K562 (cell line): ENCODE data around the gene ZNF490. TPM values are rescaled to one million over a fixed set of nuclear protein-coding genes. Genes with fewer than 3 reads are reported as not detected.

Experiments
- ATAC-seq: fragments of 200-7000 bp; cut with Tn5 transposase; 3 replicates; pipeline ENCODE4 v1.9.1; 2020; ENCODE audit warnings: moderate library complexity
- BruUV-seq: library from RNA; stranded (reverse); fragments of 400-500 nt; replicated peaks from 2 replicates; lab custom pipeline; 2021; lab: Mats Ljungman, UMichigan
- CTCF ChIA-PET: fragments of 300-600 bp; formaldehyde crosslinking; extraction: SDS; loops from one replicate; lab custom pipeline; 2021; ENCODE audit warnings: low intra/inter-chr PET ratio; lab: Yijun Ruan, JAX
- POLR2A ChIA-PET: fragments of 300-600, 350-650 bp; sonication (Branson Sonifier 250); formaldehyde crosslinking; extraction: SDS; loops from one replicate; lab custom pipeline; 2021; ENCODE audit warnings: antibody characterized with exemption, inconsistent platforms; lab: Yijun Ruan, JAX
- DNase-seq, 4 experiments: peaks; one replicate each; pipeline versions ENCODE4 v3.0.0 to v3.0.0-alpha.2; 2011 to 2018; ENCODE audit warnings: low spot score in 3 of 4, mixed read lengths in 3 of 4; ENCODE audit errors: extremely low read depth in 1 of 4
- FAIRE-seq: peaks from 2 replicates; lab custom pipeline; 2011; peaks lifted over from hg19 to GRCh38; lab: Jason Lieb, UNC
- H2AFZ ChIP-seq: 2 replicates; pipeline ENCODE4 v1.6.0; 2011; ENCODE audit warnings: low read depth, low read length, control low read depth, inconsistent platforms
- H3K27ac ChIP-seq: fragments of 200-600 bp; 3 replicates; pipeline ENCODE4 v1.8.0; 2011; ENCODE audit warnings: low read depth, mild to moderate bottlenecking, control low read depth, inconsistent platforms, low read length, moderate library complexity, mixed read lengths; ENCODE audit errors: extremely low read depth
- H3K27me3 ChIP-seq, 2 experiments: fragments of 300-600 bp in 1 of 2; 2 replicates in 1 of 2; 3 replicates in 1 of 2; pipeline versions ENCODE4 v1.6.0 to v1.8.0; 2011; ENCODE audit warnings: inconsistent platforms in 2 of 2, low read length in 2 of 2, mild to moderate bottlenecking in 1 of 2, mixed read lengths in 1 of 2, moderate library complexity in 1 of 2; ENCODE audit not compliant: control insufficient read depth in 2 of 2, insufficient read depth in 2 of 2
- H3K36me3 ChIP-seq: fragments of 300-600 bp; 3 replicates; pipeline ENCODE4 v1.8.0; 2011; ENCODE audit warnings: mild to moderate bottlenecking, low read length, inconsistent platforms; ENCODE audit not compliant: control insufficient read depth, insufficient read depth
- H3K4me1 ChIP-seq, 2 experiments: fragments of 200-600 bp in 1 of 2; replicated peaks in 1 of 2; 2 replicates in 1 of 2; 3 replicates in 1 of 2; pipeline versions ENCODE4 v1.5.1 to v1.8.0; 2011; ENCODE audit warnings: inconsistent platforms in 2 of 2, low read length in 2 of 2, mild to moderate bottlenecking in 1 of 2, mixed read lengths in 1 of 2, moderate library complexity in 1 of 2; ENCODE audit not compliant: control insufficient read depth in 2 of 2, insufficient read depth in 2 of 2
- H3K4me2 ChIP-seq: 2 replicates; pipeline ENCODE4 v1.6.1; 2011; ENCODE audit warnings: low read length, control low read depth, inconsistent platforms, mixed read lengths; ENCODE audit not compliant: insufficient read depth
- H3K4me3 ChIP-seq: fragments of 200-600 bp; sonication (generic), shearing (Covaris generic); 2 replicates; pipeline ENCODE4 v1.5.1; 2016; ENCODE audit warnings: control low read depth, inconsistent platforms
- H3K79me2 ChIP-seq: fragments of 200-600 bp; 3 replicates; pipeline ENCODE4 v1.8.0; 2011; ENCODE audit warnings: low read length, inconsistent platforms; ENCODE audit not compliant: control insufficient read depth, insufficient read depth
- H3K9ac ChIP-seq, 2 experiments: 2 replicates each; pipeline versions ENCODE4 v1.6.0 to v1.6.1; 2011; ENCODE audit warnings: low read depth in 2 of 2, low read length in 2 of 2, control low read depth in 1 of 2, inconsistent platforms in 1 of 2, mild to moderate bottlenecking in 1 of 2, mixed read lengths in 1 of 2; ENCODE audit not compliant: insufficient read depth in 1 of 2
- H3K9me1 ChIP-seq: one replicate; pipeline ENCODE4 v1.6.0; 2011; ENCODE audit warnings: inconsistent platforms, mild to moderate bottlenecking, low read length, moderate library complexity; ENCODE audit not compliant: control insufficient read depth, insufficient read depth
- H3K9me3 ChIP-seq: replicated peaks from 2 replicates; pipeline ENCODE4 v1.5.1; 2011; ENCODE audit warnings: low read depth, low read length, inconsistent platforms; ENCODE audit not compliant: control insufficient read depth, insufficient read depth
- H4K20me1 ChIP-seq: replicated peaks from 2 replicates; pipeline ENCODE4 v1.6.1; 2011; ENCODE audit warnings: low read length, inconsistent platforms, mixed read lengths; ENCODE audit not compliant: control insufficient read depth, insufficient read depth
- HDAC1 ChIP-seq, 2 experiments: fragments of 450-650 bp; IDR thresholded peaks; 2 replicates each; pipeline ENCODE4 v1.6.1; 2016 to 2017; ENCODE audit warnings: inconsistent platforms in 1 of 2, mild to moderate bottlenecking in 1 of 2, moderate library complexity in 1 of 2
- JUN ChIP-seq, 2 experiments: sonication (generic) in 1 of 2; formaldehyde crosslinking in 1 of 2; IDR thresholded peaks; 2 replicates each; pipeline versions ENCODE4 v1.6.1 to v1.8.0; 2012 to 2022; ENCODE audit warnings: borderline replicate concordance in 2 of 2, mild to moderate bottlenecking in 2 of 2, improper control_type of control experiment in 1 of 2, low read depth in 1 of 2, low read length in 1 of 2, missing genetic modification reagents in 1 of 2
- KDM5B ChIP-seq: fragments of 200-600 bp; sonication (generic); IDR thresholded peaks from 2 replicates; pipeline ENCODE4 v1.6.1; 2012; ENCODE audit warnings: low read depth, mild to moderate bottlenecking, moderate library complexity, low read length, control low read depth, inconsistent platforms; ENCODE audit not compliant: insufficient replicate concordance
- KLF1 ChIP-seq: fragments of 450-650 bp; IDR thresholded peaks from 2 replicates; pipeline ENCODE4 v1.6.1; 2016; ENCODE audit warnings: missing genetic modification characterization, missing compliant biosample characterization
- MBD2 ChIP-seq: sonication (generic); IDR thresholded peaks from 2 replicates; pipeline ENCODE4 v1.6.1; 2016; ENCODE audit warnings: low read depth, borderline replicate concordance
- POLR2B ChIP-seq: fragments of 450-650 bp; IDR thresholded peaks from 2 replicates; pipeline ENCODE4 v1.6.1; 2018; ENCODE audit warnings: low read depth; ENCODE audit not compliant: partially characterized antibody
- RB1 ChIP-seq: fragments of 450-650 bp; IDR thresholded peaks from 2 replicates; pipeline ENCODE4 v1.6.1; 2017; ENCODE audit warnings: low read depth, mild to moderate bottlenecking
- ZNF143 ChIP-seq: sonication (generic); formaldehyde crosslinking; IDR thresholded peaks from 2 replicates; pipeline ENCODE4 v1.9.0; 2022; ENCODE audit warnings: mild to moderate bottlenecking, missing genetic modification reagents
- ZNF79 ChIP-seq: fragments of 250-450 bp; sonication (Bioruptor Pico); IDR thresholded peaks from 2 replicates; pipeline ENCODE4 v1.4.0; 2020; ENCODE audit warnings: low read depth, mild to moderate bottlenecking, moderate library complexity
- WGBS: fragments of 100-300 bp; shearing (Covaris generic); methylation state at CpG from one replicate; pipeline ENCODE4 v1.1.6; 2016; ENCODE audit warnings: low coverage, mixed read lengths; ENCODE audit not compliant: insufficient coverage; ENCODE audit errors: missing lambda C conversion rate; 5-methylcytosine and 5-hydroxymethylcytosine counted together
- in situ Hi-C: fragments of 300-500 bp; cut with MboI; formaldehyde crosslinking; loops from 4 replicates; pipeline ENCODE4 v1.15.0; 2018; ENCODE audit warnings: inconsistent platforms, mixed read lengths
- intact Hi-C: fragments of 100-400 bp; cut with micrococcal nuclease; formaldehyde crosslinking; loops from 2 replicates; pipeline ENCODE4 v1.14.2; 2022
- polyA plus RNA-seq, 8 experiments: library from polyadenylated mRNA; depleted of rRNA in 4 of 8; stranded (reverse) in 5 of 8; unstranded in 3 of 8; fragments of >200 nt; fragmentation: Nextera tagmentation in 2 of 8; fragmentation: Illumina TruSeq in 1 of 8; extraction: Ambion mirVana in 2 of 8; extraction: Trizol in 1 of 8; gene quantifications; 2 replicates each; pipeline versions ENCODE4 v1.2.1 to v1.2.3, GENCODE V29; 2011 to 2014; ENCODE audit warnings: inconsistent platforms in 1 of 8, missing spikeins in 1 of 8
- total RNA-seq, 7 experiments: library from RNA; depleted of rRNA in 6 of 7; stranded (reverse); fragments of >200 nt in 6 of 7; fragmentation: Illumina TruSeq in 2 of 7; extraction: Trizol in 2 of 7; gene quantifications; 2 replicates each; pipeline versions ENCODE4 v1.2.1 to v1.2.3, GENCODE V29; 2011 to 2021; ENCODE audit warnings: low replicate concordance in 1 of 7
- TF ChIP-seq, protein P1 (sequence below): sonication (generic); formaldehyde crosslinking; IDR thresholded peaks from 2 replicates; pipeline ENCODE4 v1.8.1; 2023; ENCODE audit warnings: mild to moderate bottlenecking, missing genetic modification reagents
- TF ChIP-seq, protein P2 (sequence below): IDR thresholded peaks from 2 replicates; pipeline ENCODE4 v1.6.1; 2011; ENCODE audit warnings: borderline replicate concordance, low read depth, mild to moderate bottlenecking, moderate library complexity, low read length; ENCODE audit not compliant: insufficient read depth, poor library complexity, severe bottlenecking
- TF ChIP-seq, protein P3 (sequence below): fragments of 250-450 bp; sonication (Bioruptor Pico); IDR thresholded peaks from 2 replicates; pipeline ENCODE4 v1.5.0; 2021; ENCODE audit warnings: mild to moderate bottlenecking, moderate library complexity
- TF ChIP-seq, protein P4 (sequence below): fragments of 450-650 bp; formaldehyde crosslinking; IDR thresholded peaks from 2 replicates; pipeline ENCODE4 v1.4.0; 2022; ENCODE audit warnings: mild to moderate bottlenecking, moderate library complexity

Gene ZNF490
- total and polyA plus RNA-seq, 9 of the 15 experiments (the other 6 are each of a cell fraction or from before 2014, with no cell fraction given): 0.90 to 8.3 (median 4.4) TPM

DNA sequence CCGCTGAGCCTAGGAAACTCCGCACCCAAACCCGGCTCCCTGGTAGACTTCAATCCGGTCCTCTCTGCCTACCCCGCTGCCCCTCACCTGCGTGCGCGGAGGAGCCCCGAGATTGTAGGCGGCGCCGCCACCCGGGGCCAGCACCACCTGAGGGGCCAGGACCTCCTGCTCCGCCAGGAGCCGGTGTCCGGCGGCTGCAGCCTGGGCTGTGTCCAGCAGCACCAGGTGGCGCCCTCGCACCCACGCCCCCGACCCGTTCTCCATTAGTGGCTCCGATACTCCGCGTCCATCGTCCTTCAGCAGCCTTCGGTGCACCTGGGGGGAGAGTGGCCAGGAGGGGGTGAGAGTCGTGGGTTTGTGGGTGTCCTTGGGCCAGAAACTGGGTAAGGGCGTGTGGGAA, 37.5 kb upstream of the ZNF490 start:
- no peak for FAIRE-seq
- Histone ChIP-seq H3K9me3 (no peaks in the 10 kb centered on the region), H3K36me3 (no peaks in the 10 kb centered on the region; the same call in 2 of the 3 replicates), H3K4me3 (peak overlapping the region; percentile 48), H3K9me1 (no peaks in the 10 kb centered on the region), H3K4me1 (peaks cover 4 to 27% of the 10 kb centered on the region in 2 experiments; a peak in 4 of 5 replicates), H3K27me3 (no peaks in the 10 kb centered on the region), H2AFZ (peak overlapping the region; percentile 66), H3K4me2 (peak overlapping the region; percentile 71), H4K20me1 (no peaks in the 10 kb centered on the region), H3K27ac (no peak overlapping the region; the same call in 2 of the 3 replicates), H3K9ac (peak overlapping the region in 1 of 2 experiments; percentile 41; a peak in 2 of 4 replicates), H3K79me2 (no peaks in the 10 kb centered on the region)
- 53% methylated on average over 17 of the region's 29 CpGs for WGBS
- CTCF ChIA-PET: no interaction called here
- no TSS peak for BruUV-seq
- DNase-seq: peak; percentile 53 to 55 (median 54)
- intact Hi-C loops (no loop called here), in situ Hi-C loops (no loop called here)
- peak; percentile 80 for ATAC-seq
- POLR2A ChIA-PET: no interaction called here
- TF ChIP-seq, protein P1, sequence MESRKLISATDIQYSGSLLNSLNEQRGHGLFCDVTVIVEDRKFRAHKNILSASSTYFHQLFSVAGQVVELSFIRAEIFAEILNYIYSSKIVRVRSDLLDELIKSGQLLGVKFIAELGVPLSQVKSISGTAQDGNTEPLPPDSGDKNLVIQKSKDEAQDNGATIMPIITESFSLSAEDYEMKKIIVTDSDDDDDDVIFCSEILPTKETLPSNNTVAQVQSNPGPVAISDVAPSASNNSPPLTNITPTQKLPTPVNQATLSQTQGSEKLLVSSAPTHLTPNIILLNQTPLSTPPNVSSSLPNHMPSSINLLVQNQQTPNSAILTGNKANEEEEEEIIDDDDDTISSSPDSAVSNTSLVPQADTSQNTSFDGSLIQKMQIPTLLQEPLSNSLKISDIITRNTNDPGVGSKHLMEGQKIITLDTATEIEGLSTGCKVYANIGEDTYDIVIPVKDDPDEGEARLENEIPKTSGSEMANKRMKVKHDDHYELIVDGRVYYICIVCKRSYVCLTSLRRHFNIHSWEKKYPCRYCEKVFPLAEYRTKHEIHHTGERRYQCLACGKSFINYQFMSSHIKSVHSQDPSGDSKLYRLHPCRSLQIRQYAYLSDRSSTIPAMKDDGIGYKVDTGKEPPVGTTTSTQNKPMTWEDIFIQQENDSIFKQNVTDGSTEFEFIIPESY: peak; percentile 78; the same call in 1 of the 2 replicates
- TF ChIP-seq KDM5B (no peak), JUN (IDR thresholded peaks at IDR 0.05; ENCODE audit: borderline replicate concordance, low read depth, low read length) (no peak), JUN (CRISPR knock-in tag; IDR thresholded peaks at IDR 0.05; ENCODE audit: borderline replicate concordance) (no peak), ZNF143 (no peak), ZNF79 (no peak), KLF1 (tag) (no peak), MBD2 (0 out of 2 replicates have a peak, but pooled peaks have one; percentile 13), HDAC1 (IDR thresholded peaks at IDR 0.05) (no peak), RB1 (peak; percentile 35; the same call in 1 of the 2 replicates), POLR2B (no peak)
- TF ChIP-seq, protein P2, sequence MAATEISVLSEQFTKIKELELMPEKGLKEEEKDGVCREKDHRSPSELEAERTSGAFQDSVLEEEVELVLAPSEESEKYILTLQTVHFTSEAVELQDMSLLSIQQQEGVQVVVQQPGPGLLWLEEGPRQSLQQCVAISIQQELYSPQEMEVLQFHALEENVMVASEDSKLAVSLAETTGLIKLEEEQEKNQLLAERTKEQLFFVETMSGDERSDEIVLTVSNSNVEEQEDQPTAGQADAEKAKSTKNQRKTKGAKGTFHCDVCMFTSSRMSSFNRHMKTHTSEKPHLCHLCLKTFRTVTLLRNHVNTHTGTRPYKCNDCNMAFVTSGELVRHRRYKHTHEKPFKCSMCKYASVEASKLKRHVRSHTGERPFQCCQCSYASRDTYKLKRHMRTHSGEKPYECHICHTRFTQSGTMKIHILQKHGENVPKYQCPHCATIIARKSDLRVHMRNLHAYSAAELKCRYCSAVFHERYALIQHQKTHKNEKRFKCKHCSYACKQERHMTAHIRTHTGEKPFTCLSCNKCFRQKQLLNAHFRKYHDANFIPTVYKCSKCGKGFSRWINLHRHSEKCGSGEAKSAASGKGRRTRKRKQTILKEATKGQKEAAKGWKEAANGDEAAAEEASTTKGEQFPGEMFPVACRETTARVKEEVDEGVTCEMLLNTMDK: peak; percentile 55
- TF ChIP-seq, protein P3, sequence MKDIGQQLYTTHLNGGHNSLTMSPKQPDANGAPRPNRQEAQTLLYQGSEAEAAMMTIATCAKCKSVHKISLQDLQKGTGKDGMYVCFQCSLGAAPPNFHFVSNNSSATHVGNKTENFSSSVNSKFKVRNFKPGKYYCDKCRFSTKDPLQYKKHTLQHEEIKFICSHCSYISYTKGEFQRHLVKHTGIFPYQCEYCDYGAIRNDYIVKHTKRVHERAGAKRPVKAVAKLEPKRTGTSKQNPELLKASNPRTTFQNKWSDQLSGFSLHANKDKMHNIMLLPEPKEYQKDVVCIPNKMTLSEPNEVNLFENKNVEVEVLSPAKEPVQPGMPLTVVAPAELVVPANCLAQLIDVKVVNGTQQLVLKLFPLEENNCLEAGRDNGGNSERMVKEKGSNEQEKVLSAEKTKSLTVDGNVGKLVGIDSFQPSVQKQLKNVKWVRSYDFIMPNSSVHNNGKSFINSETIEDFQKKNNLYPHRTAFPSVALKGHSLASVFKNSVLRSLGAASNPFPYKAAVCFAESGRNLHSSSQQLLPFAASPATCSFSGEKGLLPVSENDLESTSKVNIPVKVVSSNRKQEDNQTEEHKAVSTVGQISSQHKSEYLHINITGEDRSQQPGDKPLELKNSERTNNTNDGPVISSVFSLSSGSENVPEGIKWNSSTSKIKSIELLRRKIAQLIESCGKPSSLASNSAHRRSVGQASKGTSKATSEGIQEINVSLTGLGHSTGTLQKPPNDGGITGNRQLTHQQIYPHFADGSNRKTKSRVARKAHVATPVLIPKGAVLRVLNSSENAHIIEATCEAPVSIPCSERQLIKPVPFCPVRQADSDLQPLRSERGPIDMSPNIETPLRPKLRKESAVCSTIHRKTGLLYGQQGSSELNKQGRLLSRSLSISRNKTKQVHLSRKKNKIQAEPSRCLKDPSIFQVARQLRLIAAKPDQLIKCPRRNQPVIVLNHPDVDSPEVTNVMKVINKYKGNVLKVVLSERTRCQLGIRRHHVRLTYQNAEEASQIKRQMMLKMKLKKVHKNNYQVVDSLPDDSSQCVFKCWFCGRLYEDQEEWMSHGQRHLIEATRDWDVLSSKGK (CRISPR knock-in tag): no peak
- TF ChIP-seq, protein P4, sequence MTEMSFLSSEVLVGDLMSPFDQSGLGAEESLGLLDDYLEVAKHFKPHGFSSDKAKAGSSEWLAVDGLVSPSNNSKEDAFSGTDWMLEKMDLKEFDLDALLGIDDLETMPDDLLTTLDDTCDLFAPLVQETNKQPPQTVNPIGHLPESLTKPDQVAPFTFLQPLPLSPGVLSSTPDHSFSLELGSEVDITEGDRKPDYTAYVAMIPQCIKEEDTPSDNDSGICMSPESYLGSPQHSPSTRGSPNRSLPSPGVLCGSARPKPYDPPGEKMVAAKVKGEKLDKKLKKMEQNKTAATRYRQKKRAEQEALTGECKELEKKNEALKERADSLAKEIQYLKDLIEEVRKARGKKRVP (CRISPR knock-in tag): no peak
